ENCODE results near the gene TMEM253. TPM values are rescaled to one million over a fixed set of nuclear protein-coding genes. Genes with fewer than 3 reads are reported as not detected.
A peak's percentile ranks its signal among the peaks of the same experiment; 100 is the strongest.

The TMEM253 gene
- under 1 TPM in 1 of 2 experiments, not detected in 1; 0.44 TPM for total RNA-seq

- peak within 1 kb of the TSS; percentile 75 for H3K4me3 Mint-ChIP-seq
- H3K9me3 Mint-ChIP-seq (ENCODE audit: low read depth), result no peaks in the 10 kb centered on the region
- intact Hi-C loops (cut with DNase I, micrococcal nuclease), result loop anchor here (5.0 kb wide), 3 partner anchors 356 to 644 kb away; partner anchors contain the start of genes APEX1 (in 1 of the 2), CHD8 (in 1 of the 2) and PIP4P1 (in 1 of the 2)
- no peak within 1 kb of the TSS for H3K27ac Mint-ChIP-seq
- CTCF ChIA-PET, result interaction anchor here (0.6 to 6.1 kb wide), 5 partner anchors 8 to 98 kb away, joined by 3 to 66 read pairs (median 15); no protein-coding TSS in a partner anchor
- no peaks in the 10 kb centered on the region for H3K36me3 Mint-ChIP-seq (ENCODE audit: low read depth)
- peaks cover 40% of the 10 kb centered on the region for H3K4me1 Mint-ChIP-seq
- DNase-seq (no peak), ATAC-seq (no peak)
- POLR2A ChIA-PET, result no interaction called here
- H3K27me3 Mint-ChIP-seq, result no peaks in the 10 kb centered on the region
Measured at GRCh38 chr14:21100931-21101330, at the start of gene TMEM253. Gene TMEM253, plus strand, starts transcription at chr14:21101066. Its CDS starts 278 bp downstream, at chr14:21101344.

GRCh38 chr14:21053184-21054122 is 47.4 kb upstream of the TMEM253 start:
- no peaks in the 10 kb centered on the region for H3K36me3 Mint-ChIP-seq (ENCODE audit: low read depth)
- H3K27ac Mint-ChIP-seq, result no peak overlapping the region
- no peaks in the 10 kb centered on the region for H3K9me3 Mint-ChIP-seq (ENCODE audit: low read depth)
- H3K4me1 Mint-ChIP-seq, result peaks cover 2% of the 10 kb centered on the region
- CTCF ChIA-PET, result interaction anchor here (0.7 to 1.0 kb wide), 4 partner anchors 11 to 42 kb away, joined by 3 to 4 read pairs (median 3); no protein-coding TSS in a partner anchor
- DNase-seq, result no peak
- intact Hi-C loops (cut with DNase I, micrococcal nuclease), result no loop called here
- POLR2A ChIA-PET, result no interaction called here
- H3K4me3 Mint-ChIP-seq, result no peak overlapping the region
- no peak for ATAC-seq
- H3K27me3 Mint-ChIP-seq, result peaks cover 2% of the 10 kb centered on the region

DNA sequence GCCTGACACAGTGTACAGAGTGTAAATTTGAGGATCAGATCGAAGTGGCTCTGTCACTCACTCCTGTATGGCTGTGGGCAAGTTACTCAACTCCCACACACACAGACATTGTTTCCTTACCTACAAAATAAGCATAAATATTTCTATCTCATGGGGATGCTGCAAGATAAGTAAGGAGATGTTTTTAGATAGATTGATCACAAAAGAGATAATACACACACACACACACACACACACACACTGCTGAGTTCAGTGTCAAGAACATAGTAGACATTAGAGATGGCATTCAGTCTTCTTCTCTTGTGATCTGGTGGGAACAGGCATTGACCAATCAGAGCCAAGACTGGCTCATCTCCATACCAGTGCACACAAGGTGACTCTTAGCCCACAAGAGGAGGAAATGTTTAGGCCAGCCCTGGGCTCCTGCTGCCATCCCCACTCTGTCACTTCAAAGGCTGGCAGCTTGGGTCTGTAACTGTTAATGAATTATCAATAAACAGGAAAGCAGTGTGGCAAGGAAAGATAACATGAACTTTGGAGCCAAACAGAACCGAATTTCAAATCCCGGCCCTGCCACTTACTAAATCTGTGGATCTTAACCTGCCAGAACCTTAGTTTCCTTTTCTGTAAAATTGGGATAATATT is 46.6 kb upstream of the TMEM253 start:
- ChIA-PET CTCF (interaction anchor here (0.7 to 1.0 kb wide), 3 partner anchors 21 to 43 kb away, joined by 3 to 4 read pairs (median 3); no protein-coding TSS in a partner anchor), POLR2A (no interaction called here)
- H3K27me3 Mint-ChIP-seq, result no peaks in the 10 kb centered on the region
- peaks cover 2% of the 10 kb centered on the region for H3K4me1 Mint-ChIP-seq
- peak; percentile 87 for ATAC-seq
- H3K4me3 Mint-ChIP-seq, result no peak overlapping the region
- H3K27ac Mint-ChIP-seq, result no peak overlapping the region
- no peaks in the 10 kb centered on the region for H3K9me3 Mint-ChIP-seq (ENCODE audit: low read depth)
- H3K36me3 Mint-ChIP-seq (ENCODE audit: low read depth), result no peaks in the 10 kb centered on the region
- DNase-seq, result no peak
- intact Hi-C loops (cut with DNase I, micrococcal nuclease), result no loop called here

- Mint-ChIP-seq H3K4me1 (peaks cover 2% of the 10 kb centered on the region), H3K9me3 (ENCODE audit: low read depth) (no peaks in the 10 kb centered on the region), H3K27ac (no peak overlapping the region), H3K36me3 (ENCODE audit: low read depth) (no peaks in the 10 kb centered on the region), H3K4me3 (no peak overlapping the region), H3K27me3 (peaks cover under 1% of the 10 kb centered on the region)
- DNase-seq (no peak), ATAC-seq (no peak)
- POLR2A ChIA-PET, result no interaction called here
- CTCF ChIA-PET, result no interaction called here
- intact Hi-C loops (cut with DNase I, micrococcal nuclease), result no loop called here
Measured at GRCh38 chr14:21054768-21055145, 46.1 kb upstream of the TMEM253 start.

DNA sequence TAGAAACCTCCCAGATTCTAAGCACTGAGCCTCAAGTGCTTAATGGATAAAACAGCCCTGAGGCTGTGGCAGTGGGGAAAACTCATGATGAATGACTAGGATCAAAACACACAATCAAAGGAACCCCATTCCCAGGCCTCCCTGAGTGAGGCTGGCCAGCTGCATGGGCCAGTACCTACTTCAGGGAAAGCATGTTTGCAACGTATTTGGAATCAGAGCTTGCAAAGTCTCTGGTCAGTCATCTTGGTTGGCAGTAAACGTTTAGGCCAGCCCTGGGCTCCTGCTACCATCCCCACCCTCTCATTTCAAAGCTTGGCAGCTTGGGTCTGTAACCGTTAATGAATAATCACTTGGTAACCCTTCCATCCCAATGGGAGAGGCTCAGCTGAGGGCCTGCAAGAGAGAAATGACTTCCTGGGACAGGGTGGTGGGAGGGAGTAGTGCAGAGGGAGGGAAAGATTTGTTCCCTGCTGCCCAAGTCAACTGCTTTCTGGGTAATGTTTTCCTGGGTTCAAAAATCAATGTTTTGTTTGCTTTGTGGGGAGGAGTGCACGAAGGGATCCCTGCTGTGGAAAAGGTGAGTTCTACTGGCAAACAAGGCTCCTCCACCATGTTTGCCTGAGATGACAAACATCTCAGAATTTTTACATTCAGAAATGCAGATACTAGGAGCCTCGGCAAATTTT is 45.3 kb upstream of the TMEM253 start:
- ATAC-seq, result no peak
- Mint-ChIP-seq H3K27me3 (peaks cover 7% of the 10 kb centered on the region), H3K9me3 (ENCODE audit: low read depth) (no peaks in the 10 kb centered on the region)

GRCh38 chr14:21056520-21057163 is 44.2 kb upstream of the TMEM253 start:
- Mint-ChIP-seq H3K9me3 (ENCODE audit: low read depth) (no peaks in the 10 kb centered on the region), H3K27ac (no peak overlapping the region), H3K4me3 (no peak overlapping the region), H3K36me3 (ENCODE audit: low read depth) (no peaks in the 10 kb centered on the region), H3K27me3 (peaks cover 10% of the 10 kb centered on the region), H3K4me1 (peaks cover 2% of the 10 kb centered on the region)
- intact Hi-C loops (cut with DNase I, micrococcal nuclease), result no loop called here
- CTCF ChIA-PET, result interaction anchor here (0.6 to 1.6 kb wide), 5 partner anchors 12 to 401 kb away, joined by 3 read pairs; no protein-coding TSS in a partner anchor
- POLR2A ChIA-PET, result no interaction called here
- ATAC-seq, result no peak
- DNase-seq, result no peak

More for the DNA sequence above, 45.3 kb upstream of the TMEM253 start:
- H3K36me3 Mint-ChIP-seq (ENCODE audit: low read depth), result no peaks in the 10 kb centered on the region
- DNase-seq, result no peak
- H3K4me3 Mint-ChIP-seq, result no peak overlapping the region
- CTCF ChIA-PET, result no interaction called here
- intact Hi-C loops (cut with DNase I, micrococcal nuclease), result no loop called here
- peaks cover 2% of the 10 kb centered on the region for H3K4me1 Mint-ChIP-seq
- H3K27ac Mint-ChIP-seq, result no peak overlapping the region
- POLR2A ChIA-PET, result no interaction called here

DNA sequence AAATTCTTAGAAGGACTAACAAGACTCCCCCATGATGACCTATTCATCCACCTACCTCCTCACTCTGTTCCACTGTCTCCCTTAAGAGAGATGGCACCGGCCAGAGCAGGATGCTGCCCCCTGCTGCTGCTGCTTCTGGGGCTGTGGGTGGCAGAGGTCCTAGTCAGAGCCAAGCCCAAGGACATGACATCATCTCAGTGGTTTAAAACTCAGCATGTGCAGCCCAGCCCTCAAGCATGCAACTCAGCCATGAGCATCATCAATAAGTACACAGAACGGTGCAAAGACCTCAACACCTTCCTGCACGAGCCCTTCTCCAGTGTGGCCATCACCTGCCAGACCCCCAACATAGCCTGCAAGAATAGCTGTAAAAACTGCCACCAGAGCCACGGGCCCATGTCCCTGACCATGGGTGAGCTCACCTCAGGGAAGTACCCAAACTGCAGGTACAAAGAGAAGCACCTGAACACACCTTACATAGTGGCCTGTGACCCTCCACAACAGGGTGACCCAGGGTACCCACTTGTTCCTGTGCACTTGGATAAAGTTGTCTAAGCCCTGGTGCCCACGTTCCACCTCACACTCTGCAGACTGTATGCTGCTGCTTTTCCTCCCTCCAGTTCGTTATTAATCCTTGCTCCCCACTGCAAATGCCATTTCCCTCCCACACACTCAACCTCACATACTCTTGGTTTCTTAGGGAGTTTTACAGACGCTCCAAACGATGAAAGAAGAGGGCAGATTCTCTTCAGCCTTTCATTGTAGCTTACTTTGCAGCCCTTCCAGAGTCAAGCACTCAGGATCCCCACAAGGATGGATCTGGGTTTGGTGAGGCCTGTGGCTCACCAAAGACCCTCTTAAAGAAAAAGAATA is 42.8 kb upstream of the TMEM253 start, which contains the start of gene RNASE8:
RNASE8 (plus strand) TSS at position 20 of the 873 bp plus-strand sequence; CDS start at position 91, 71 bp downstream.
- Mint-ChIP-seq H3K27ac (no peak within 1 kb of the TSS), H3K27me3 (peaks cover 15% of the 10 kb centered on the region), H3K4me3 (no peak within 1 kb of the TSS), H3K4me1 (peaks cover 2% of the 10 kb centered on the region), H3K9me3 (ENCODE audit: low read depth) (no peaks in the 10 kb centered on the region), H3K36me3 (ENCODE audit: low read depth) (no peaks in the 10 kb centered on the region)
- POLR2A ChIA-PET, result no interaction called here
- intact Hi-C loops (cut with DNase I, micrococcal nuclease), result no loop called here
- ATAC-seq (peak; percentile 60), DNase-seq (peak; percentile 26)
- CTCF ChIA-PET, result interaction anchor here (0.7 to 2.2 kb wide), 5 partner anchors 11 to 43 kb away, joined by 3 to 11 read pairs (median 3); no protein-coding TSS in a partner anchor

GRCh38 chr14:21058903-21059302 is 42.0 kb upstream of the TMEM253 start:
- DNase-seq (no peak), ATAC-seq (no peak)
- Mint-ChIP-seq H3K4me3 (no peak overlapping the region), H3K4me1 (peaks cover 2% of the 10 kb centered on the region), H3K36me3 (ENCODE audit: low read depth) (no peaks in the 10 kb centered on the region), H3K27me3 (peaks cover 21% of the 10 kb centered on the region), H3K9me3 (ENCODE audit: low read depth) (no peaks in the 10 kb centered on the region), H3K27ac (no peak overlapping the region)
- POLR2A ChIA-PET, result no interaction called here
- CTCF ChIA-PET, result interaction anchor here (0.7 to 2.2 kb wide), 5 partner anchors 10 to 88 kb away, joined by 3 to 11 read pairs (median 3); no protein-coding TSS in a partner anchor
- intact Hi-C loops (cut with DNase I, micrococcal nuclease), result no loop called here

DNA sequence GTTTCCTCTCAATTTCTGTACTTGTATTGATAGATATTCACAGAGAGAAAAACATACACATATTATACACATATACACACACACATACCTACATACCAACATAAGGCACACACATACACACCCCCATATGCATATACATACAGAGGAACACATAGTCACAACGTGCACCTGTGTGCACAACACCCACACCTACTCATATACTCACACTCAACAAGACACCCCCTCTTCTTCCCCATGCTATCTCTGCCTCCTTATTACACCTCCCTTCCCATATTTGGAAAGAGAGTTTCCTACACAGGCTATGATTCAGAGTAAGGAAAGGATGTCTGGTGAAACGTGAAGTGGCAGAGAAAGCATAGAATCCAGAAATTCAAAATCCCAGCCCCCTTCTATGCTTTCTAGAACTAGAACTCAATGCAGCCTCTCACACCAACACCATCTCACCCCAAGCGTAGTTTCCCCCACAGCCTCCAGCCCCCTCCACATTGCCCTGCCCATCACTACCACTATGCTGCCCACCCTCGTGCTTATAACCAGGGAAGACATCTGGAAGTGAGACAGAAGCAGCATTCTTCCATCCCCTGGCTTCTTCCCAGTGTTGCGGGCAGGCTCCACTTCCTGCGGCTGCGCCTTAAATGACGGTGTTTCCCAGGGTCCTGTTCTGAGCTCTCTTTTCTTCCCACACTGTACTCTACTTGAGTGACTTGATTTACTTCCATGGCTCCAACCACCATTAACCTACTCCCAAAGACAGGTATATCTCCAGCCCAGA is 40.8 kb upstream of the TMEM253 start:
- H3K4me1 Mint-ChIP-seq, result no peaks in the 10 kb centered on the region
- ChIA-PET CTCF (interaction anchor here (0.7 to 0.8 kb wide), 2 partner anchors 39 to 45 kb away, joined by 3 to 4 read pairs; no protein-coding TSS in a partner anchor), POLR2A (no interaction called here)
- ATAC-seq (no peak), DNase-seq (no peak)
- no peak overlapping the region for H3K4me3 Mint-ChIP-seq
- no peaks in the 10 kb centered on the region for H3K36me3 Mint-ChIP-seq (ENCODE audit: low read depth)
- H3K27ac Mint-ChIP-seq, result no peak overlapping the region
- no peaks in the 10 kb centered on the region for H3K9me3 Mint-ChIP-seq (ENCODE audit: low read depth)
- peaks cover 23% of the 10 kb centered on the region for H3K27me3 Mint-ChIP-seq
- intact Hi-C loops (cut with DNase I, micrococcal nuclease), result no loop called here
